Measurements from ENCODE around the gene FAM47E. TPM values are rescaled to one million over a fixed set of nuclear protein-coding genes. Genes with fewer than 3 reads are reported as not detected.

The FAM47E gene
- total and polyA plus RNA-seq, 2 donors (not counting 3 experiments of a cell fraction or from before 2014, with no cell fraction given): 0.11 TPM; not detected in 1

- dilution Hi-C loops (cut with MboI; ENCODE audit: extremely low pct_ligation_motif_present, low sequenced_read_pairs): no loop called here
- DNase-seq (ENCODE audit: low read depth, low spot score) (no peak), FAIRE-seq (peak; percentile 21)
- H3K9ac ChIP-seq (replicated peaks; ENCODE audit: extremely low read depth, insufficient read depth, low read length): no peak overlapping the region
- H3K36me3 ChIP-seq (ENCODE audit: control insufficient read depth in 2 of 2, extremely low read depth in 1 of 2, insufficient read depth in 2 of 2, low read length in 2 of 2): no peaks in the 10 kb centered on the region
- TF ChIP-seq GATA2 (IDR thresholded peaks at IDR 0.05; ENCODE audit: insufficient read depth, insufficient read length, low read depth, low read length): no peak
- peak; percentile 31 for TF ChIP-seq FOS (IDR thresholded peaks at IDR 0.05; ENCODE audit: borderline replicate concordance, insufficient read depth, low read length)
- H2AFZ ChIP-seq (ENCODE audit: low read depth, low read length): no peak overlapping the region
- POLR2A ChIA-PET: no interaction called here
- H3K4me2 ChIP-seq (ENCODE audit: insufficient read depth, low read length): no peak overlapping the region
- H3K9me1 ChIP-seq (replicated peaks; ENCODE audit: control insufficient read depth, extremely low read depth, insufficient read depth, low read length): no peaks in the 10 kb centered on the region
- H3K27me3 ChIP-seq (ENCODE audit: control insufficient read depth in 2 of 2, insufficient read depth in 2 of 2, low read length in 2 of 2): peaks cover 0 to 2% of the 10 kb centered on the region in 2 experiments
- peaks cover 2% of the 10 kb centered on the region for H3K4me1 ChIP-seq (ENCODE audit: control insufficient read depth, extremely low read depth, insufficient read depth, low read length)
- CTCF ChIA-PET: interaction anchor here (2.0 kb wide), 1 partner anchor 122 kb away, joined by 6 read pairs; no protein-coding TSS in a partner anchor
- H3K9me3 ChIP-seq (replicated peaks; ENCODE audit: control insufficient read depth, insufficient read depth, low read length): no peaks in the 10 kb centered on the region
- intact Hi-C loops (cut with micrococcal nuclease): no loop called here
- H3K27ac ChIP-seq (ENCODE audit: insufficient read depth, low read depth, low read length): no peak overlapping the region
- no peaks in the 10 kb centered on the region for H3K79me2 ChIP-seq (ENCODE audit: control insufficient read depth, insufficient read depth, low read length)
- H4K20me1 ChIP-seq (replicated peaks; ENCODE audit: control insufficient read depth, extremely low read depth, insufficient read depth, low read length): no peaks in the 10 kb centered on the region
- H3K4me3 ChIP-seq (replicated peaks in 1 of 3; ENCODE audit: insufficient read depth in 1 of 3, low read depth in 1 of 3, low read length in 3 of 3): no peak overlapping the region
- BruUV-seq (replicated peaks): no TSS peak
These were observed 49.7 kb downstream of the FAM47E start for GRCh38 chr4:76301068-76301774.

GRCh38 chr4:76301775-76302162 is 50.2 kb downstream of the FAM47E start:
- intact Hi-C loops (cut with micrococcal nuclease) (no loop called here), dilution Hi-C loops (cut with MboI; ENCODE audit: extremely low pct_ligation_motif_present, low sequenced_read_pairs) (no loop called here)
- CTCF ChIA-PET: interaction anchor here (1.0 to 2.0 kb wide), 2 partner anchors 76 to 122 kb away, joined by 3 to 6 read pairs; no protein-coding TSS in a partner anchor
- DNase-seq (ENCODE audit: low read depth, low spot score): no peak
- TF ChIP-seq FOS (IDR thresholded peaks at IDR 0.05; ENCODE audit: borderline replicate concordance, insufficient read depth, low read length) (no peak), POLR2A (IDR thresholded peaks at IDR 0.05; ENCODE audit: low read depth, low read length) (no peak), GATA2 (IDR thresholded peaks at IDR 0.05; ENCODE audit: insufficient read depth, insufficient read length, low read depth, low read length) (no peak), JUN (IDR thresholded peaks at IDR 0.05; ENCODE audit: borderline replicate concordance, insufficient read depth, insufficient read length, low read depth) (no peak), POLR2AphosphoS5 (IDR thresholded peaks at IDR 0.05; ENCODE audit: insufficient read depth, low read depth, low read length) (no peak), MAX (IDR thresholded peaks at IDR 0.05; ENCODE audit: insufficient read depth, insufficient read length) (no peak), CTCF (IDR thresholded peaks at IDR 0.05; ENCODE audit: extremely low read depth in 1 of 2, insufficient read depth in 1 of 2, low read depth in 1 of 2, low read length in 2 of 2) (no peak), MYC (IDR thresholded peaks at IDR 0.05; ENCODE audit: low read depth, low read length) (no peak), EZH2 (IDR thresholded peaks at IDR 0.05; ENCODE audit: borderline replicate concordance, low read depth, low read length, severe bottlenecking) (no peak)
- no peak for FAIRE-seq
- Histone ChIP-seq H3K9me3 (replicated peaks; ENCODE audit: control insufficient read depth, insufficient read depth, low read length) (no peaks in the 10 kb centered on the region), H3K79me2 (ENCODE audit: control insufficient read depth, insufficient read depth, low read length) (no peaks in the 10 kb centered on the region), H3K27me3 (ENCODE audit: control insufficient read depth in 2 of 2, insufficient read depth in 2 of 2, low read length in 2 of 2) (peaks cover 0 to 2% of the 10 kb centered on the region in 2 experiments), H3K27ac (ENCODE audit: insufficient read depth, low read depth, low read length) (no peak overlapping the region), H4K20me1 (replicated peaks; ENCODE audit: control insufficient read depth, extremely low read depth, insufficient read depth, low read length) (no peaks in the 10 kb centered on the region), H3K36me3 (ENCODE audit: control insufficient read depth in 2 of 2, extremely low read depth in 1 of 2, insufficient read depth in 2 of 2, low read length in 2 of 2) (no peaks in the 10 kb centered on the region), H2AFZ (ENCODE audit: low read depth, low read length) (no peak overlapping the region), H3K4me3 (replicated peaks in 1 of 3; ENCODE audit: insufficient read depth in 1 of 3, low read depth in 1 of 3, low read length in 3 of 3) (no peak overlapping the region), H3K4me2 (ENCODE audit: insufficient read depth, low read length) (no peak overlapping the region), H3K9ac (replicated peaks; ENCODE audit: extremely low read depth, insufficient read depth, low read length) (no peak overlapping the region), H3K9me1 (replicated peaks; ENCODE audit: control insufficient read depth, extremely low read depth, insufficient read depth, low read length) (no peaks in the 10 kb centered on the region), H3K4me1 (ENCODE audit: control insufficient read depth, extremely low read depth, insufficient read depth, low read length) (peaks cover 2% of the 10 kb centered on the region)
- no TSS peak for BruUV-seq (replicated peaks)
- POLR2A ChIA-PET: no interaction called here

Data from endothelial cell of umbilical vein (primary cell).